ENCODE results near the gene RELCH.

The RELCH gene

GRCh38 chr18:62338446-62339105 lies 151.5 kb downstream of the RELCH start:
- no peaks in the 10 kb centered on the region for H3K36me3 ChIP-seq
- H3K4me3 ChIP-seq (ENCODE audit: low read depth in 1 of 2, low read length in 1 of 2), result no peak overlapping the region
- TF ChIP-seq CTCF (IDR thresholded peaks at IDR 0.05), result no peak
- no peaks in the 10 kb centered on the region for H3K4me1 ChIP-seq (ENCODE audit: control insufficient read depth in 1 of 2, insufficient read depth in 1 of 2, low read depth in 1 of 2, low read length in 1 of 2)
- H3K9me3 ChIP-seq, result no peaks in the 10 kb centered on the region
- H3K27me3 ChIP-seq, result no peaks in the 10 kb centered on the region
- H3K27ac ChIP-seq, result no peak overlapping the region

DNA sequence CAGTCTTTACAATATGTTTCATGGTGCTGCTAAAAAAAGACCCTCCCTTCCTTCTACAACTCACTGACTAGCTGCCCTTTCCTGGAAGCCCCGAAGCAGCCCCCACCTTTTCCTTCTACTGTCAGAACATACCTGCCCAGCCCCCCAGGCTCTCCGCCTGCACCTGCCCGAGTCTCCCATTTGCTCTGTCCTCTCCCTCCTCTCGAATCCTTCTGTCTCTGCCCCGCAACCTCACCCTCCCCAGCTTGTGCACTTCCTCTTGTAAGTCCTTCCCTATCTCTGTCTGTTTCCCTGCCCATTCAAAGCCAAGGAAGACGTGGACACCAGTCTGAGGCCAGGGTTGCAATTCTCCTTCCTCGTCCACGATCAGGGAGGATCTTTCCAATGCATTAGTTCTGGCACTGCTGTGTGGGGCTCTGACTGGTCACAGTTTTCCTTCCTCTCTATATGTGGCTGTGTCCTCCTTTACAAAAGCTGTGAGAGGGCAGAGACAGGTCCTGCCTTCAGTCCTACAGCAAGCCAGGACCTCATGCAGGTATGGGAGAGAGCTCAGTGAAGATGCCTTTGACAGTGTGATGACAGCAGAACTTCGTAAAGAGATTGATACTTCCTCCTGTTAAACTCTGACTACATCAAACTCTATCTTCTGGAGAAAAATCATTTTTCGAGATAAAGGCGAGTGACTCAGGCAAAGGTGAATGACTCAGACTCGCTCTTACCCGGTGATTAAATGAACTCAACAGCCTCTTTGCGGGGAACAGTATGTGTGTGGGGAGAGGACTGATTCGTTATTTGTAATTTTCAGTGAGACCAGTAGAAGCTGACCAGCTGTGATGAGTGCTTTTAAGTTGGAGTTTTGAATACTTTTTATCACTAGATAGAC lies 152.3 kb downstream of the RELCH start:
- no peak for TF ChIP-seq CTCF (IDR thresholded peaks at IDR 0.05)
- no peaks in the 10 kb centered on the region for H3K27me3 ChIP-seq
- H3K4me1 ChIP-seq (ENCODE audit: control insufficient read depth in 1 of 2, insufficient read depth in 1 of 2, low read depth in 1 of 2, low read length in 1 of 2), result no peaks in the 10 kb centered on the region
- no peaks in the 10 kb centered on the region for H3K36me3 ChIP-seq
- H3K27ac ChIP-seq, result no peak overlapping the region
- no peak overlapping the region for H3K4me3 ChIP-seq (ENCODE audit: low read depth in 1 of 2, low read length in 1 of 2)
- H3K9me3 ChIP-seq, result no peaks in the 10 kb centered on the region

DNA sequence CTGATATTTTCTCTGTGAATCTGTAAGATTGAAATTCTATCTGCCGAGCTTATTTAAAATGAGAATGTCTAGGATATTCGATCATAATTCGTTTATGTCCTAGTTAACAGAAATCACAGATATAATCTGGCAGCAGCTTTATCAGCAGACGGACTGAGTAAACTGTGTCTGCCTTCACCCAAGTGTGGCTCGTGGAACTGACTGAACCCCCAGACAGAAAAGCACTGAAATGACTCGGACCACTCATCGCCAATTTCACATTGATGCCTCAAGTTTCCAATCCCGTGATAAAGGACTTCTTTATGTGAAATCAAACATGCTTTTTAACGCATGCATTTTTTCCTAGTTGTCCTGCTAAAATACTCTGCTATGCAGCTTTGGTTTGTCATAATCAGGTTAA lies 153.9 kb downstream of the RELCH start:
- no peak overlapping the region for H3K27ac ChIP-seq
- H3K27me3 ChIP-seq, result no peaks in the 10 kb centered on the region
- H3K36me3 ChIP-seq, result no peaks in the 10 kb centered on the region
- TF ChIP-seq CTCF (IDR thresholded peaks at IDR 0.05), result no peak
- no peaks in the 10 kb centered on the region for H3K4me1 ChIP-seq (ENCODE audit: control insufficient read depth in 1 of 2, insufficient read depth in 1 of 2, low read depth in 1 of 2, low read length in 1 of 2)
- no peaks in the 10 kb centered on the region for H3K9me3 ChIP-seq
- H3K4me3 ChIP-seq (ENCODE audit: low read depth in 1 of 2, low read length in 1 of 2), result no peak overlapping the region

DNA sequence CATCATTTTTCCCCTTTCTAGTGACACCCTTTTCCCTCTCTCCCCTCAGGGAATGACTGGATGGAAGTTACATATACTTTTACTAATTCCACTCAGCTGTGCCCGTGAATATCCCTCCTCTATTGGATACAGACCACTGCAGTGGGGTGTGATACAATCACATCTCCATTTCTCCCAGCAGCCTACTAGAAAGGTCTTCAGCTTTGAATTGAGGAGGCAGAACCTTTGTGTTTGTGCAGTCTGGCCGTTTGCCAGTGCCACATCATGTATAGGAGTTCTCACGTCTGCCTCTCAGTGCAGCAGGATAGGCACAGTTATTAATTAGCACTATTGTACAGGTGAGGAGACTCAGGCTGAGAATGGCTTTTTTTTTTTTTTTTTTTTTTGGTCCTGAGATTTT lies 154.4 kb downstream of the RELCH start:
- Histone ChIP-seq H3K9me3 (no peaks in the 10 kb centered on the region), H3K36me3 (no peaks in the 10 kb centered on the region), H3K4me1 (ENCODE audit: control insufficient read depth in 1 of 2, insufficient read depth in 1 of 2, low read depth in 1 of 2, low read length in 1 of 2) (no peaks in the 10 kb centered on the region), H3K4me3 (ENCODE audit: low read depth in 1 of 2, low read length in 1 of 2) (no peak overlapping the region), H3K27me3 (no peaks in the 10 kb centered on the region), H3K27ac (no peak overlapping the region)
- TF ChIP-seq CTCF (IDR thresholded peaks at IDR 0.05), result no peak

GRCh38 chr18:62342884-62343283 lies 155.8 kb downstream of the RELCH start:
- Histone ChIP-seq H3K27me3 (no peaks in the 10 kb centered on the region), H3K4me3 (ENCODE audit: low read depth in 1 of 2, low read length in 1 of 2) (no peak overlapping the region), H3K9me3 (no peaks in the 10 kb centered on the region), H3K4me1 (ENCODE audit: control insufficient read depth in 1 of 2, insufficient read depth in 1 of 2, low read depth in 1 of 2, low read length in 1 of 2) (no peaks in the 10 kb centered on the region), H3K36me3 (no peaks in the 10 kb centered on the region), H3K27ac (no peak overlapping the region)
- TF ChIP-seq CTCF (IDR thresholded peaks at IDR 0.05), result no peak
